Ishikawa (cell line): Measurements from ENCODE around the gene SYNPO.

Experiments used
- CEBPB ChIP-seq: IDR thresholded peaks from 2 replicates; pipeline ENCODE4 v1.6.1; 2012
- CREB1 ChIP-seq: IDR thresholded peaks from 2 replicates; pipeline ENCODE4 v1.6.1; 2012; ENCODE audit warnings: low read depth
- EGR1 ChIP-seq: IDR thresholded peaks from 2 replicates; pipeline ENCODE4 v1.6.1; 2012
- EP300 ChIP-seq: IDR thresholded peaks from 2 replicates; pipeline ENCODE4 v1.6.1; 2012; ENCODE audit warnings: borderline replicate concordance
- FOXM1 ChIP-seq: IDR thresholded peaks from 2 replicates; pipeline ENCODE4 v1.6.1; 2012; ENCODE audit warnings: low read depth, borderline replicate concordance
- MAX ChIP-seq: IDR thresholded peaks from 2 replicates; pipeline ENCODE4 v1.6.1; 2012
- NFIC ChIP-seq: IDR thresholded peaks from 2 replicates; pipeline ENCODE4 v1.6.1; 2012
- RAD21 ChIP-seq: IDR thresholded peaks from 2 replicates; pipeline ENCODE4 v1.6.1; 2012; ENCODE audit warnings: low read depth
- REST ChIP-seq: IDR thresholded peaks from 2 replicates; pipeline ENCODE4 v1.6.1; 2012; ENCODE audit warnings: low read depth, mild to moderate bottlenecking
- TAF1 ChIP-seq: IDR thresholded peaks from 2 replicates; pipeline ENCODE4 v1.6.1; 2012; ENCODE audit warnings: low read depth, mild to moderate bottlenecking
- TCF12 ChIP-seq: IDR thresholded peaks from 2 replicates; pipeline ENCODE4 v1.6.1; 2012; ENCODE audit warnings: low read depth
- TEAD4 ChIP-seq: IDR thresholded peaks from 2 replicates; pipeline ENCODE4 v1.6.1; 2012
- USF1 ChIP-seq: IDR thresholded peaks from 2 replicates; pipeline ENCODE4 v1.6.1; 2012
- YY1 ChIP-seq: IDR thresholded peaks from 2 replicates; pipeline ENCODE4 v1.6.1; 2012; ENCODE audit warnings: low read depth
- ZBTB7A ChIP-seq: IDR thresholded peaks from 2 replicates; pipeline ENCODE4 v1.6.1; 2012; ENCODE audit warnings: low read depth

SYNPO gene

GRCh38 chr5:150608991-150609390 is 31.5 kb upstream of the SYNPO start:
- TF ChIP-seq NFIC (no peak), CEBPB (no peak), MAX (no peak), RAD21 (no peak), TAF1 (no peak), YY1 (no peak), USF1 (no peak), EP300 (no peak), FOXM1 (no peak), REST (no peak), ZBTB7A (no peak), CREB1 (no peak), EGR1 (no peak), TCF12 (no peak), TEAD4 (no peak)

GRCh38 chr5:150609843-150610584 is 30.4 kb upstream of the SYNPO start:
- no peak for TF ChIP-seq TEAD4
- TF ChIP-seq RAD21 = no peak
- no peak for TF ChIP-seq YY1

- TF ChIP-seq NFIC = no peak
- TF ChIP-seq TCF12 = no peak
- TF ChIP-seq CREB1 = no peak
- no peak for TF ChIP-seq FOXM1
These were observed 29.4 kb upstream of the SYNPO start for GRCh38 chr5:150611026-150611425.

- TF ChIP-seq CREB1 (no peak), EGR1 (no peak), TEAD4 (no peak), YY1 (no peak), EP300 (no peak), CEBPB (no peak)
These were observed 28.1 kb upstream of the SYNPO start for GRCh38 chr5:150612405-150612804.

- TF ChIP-seq REST (no peak), NFIC (peak; percentile 40; the same call in 1 of the 2 replicates)
These were observed 27.4 kb upstream of the SYNPO start for GRCh38 chr5:150612905-150613670.

GRCh38 chr5:150613991-150614660 is 26.3 kb upstream of the SYNPO start:
- no peak for TF ChIP-seq USF1
- TF ChIP-seq TAF1 = no peak
- peak; percentile 20; the same call in 1 of the 2 replicates for TF ChIP-seq RAD21
- no peak for TF ChIP-seq CREB1
- no peak for TF ChIP-seq YY1
- TF ChIP-seq TCF12 = peak; percentile 31
- TF ChIP-seq REST = no peak
- no peak for TF ChIP-seq MAX
- peak; percentile 28; the same call in 1 of the 2 replicates for TF ChIP-seq EP300
- TF ChIP-seq EGR1 = no peak
- TF ChIP-seq NFIC = peak; percentile 59; the same call in 1 of the 2 replicates
- no peak for TF ChIP-seq CEBPB
- peak; percentile 42 for TF ChIP-seq TEAD4
- no peak for TF ChIP-seq FOXM1
- TF ChIP-seq ZBTB7A = no peak
